Panc1 (cell line): Measurements from ENCODE around the gene ARHGAP44. TPM values are rescaled to one million over a fixed set of nuclear protein-coding genes. Genes with fewer than 3 reads are reported as not detected.

ENCODE experiments used
- ATAC-seq: fragments of 200-7000 bp; cut with Tn5 transposase; 2 replicates; pipeline ENCODE4 v1.9.1; 2020; ENCODE audit warnings: mild to moderate bottlenecking, moderate library complexity
- BruUV-seq: library from RNA; stranded (reverse); fragments of 400-500 nt; replicated peaks from 2 replicates; lab custom pipeline; 2021; lab: Mats Ljungman, UMichigan
- CTCF ChIA-PET: fragments of 300-600 bp; sonication (Branson Sonifier 250); formaldehyde crosslinking; loops from one replicate; lab custom pipeline; 2022; ENCODE audit warnings: antibody characterized with exemption; lab: Charles Lee
- POLR2A ChIA-PET: fragments of 300-600 bp; sonication (Branson Sonifier 250); formaldehyde crosslinking; loops from one replicate; lab custom pipeline; 2022; ENCODE audit warnings: antibody characterized with exemption; lab: Charles Lee
- DNase-seq: peaks from one replicate; pipeline ENCODE4 v3.0.0-alpha.2; 2010; ENCODE audit warnings: low read depth, low spot score
- H3K27ac ChIP-seq: 2 replicates; pipeline ENCODE4 v1.5.1; 2011; ENCODE audit warnings: mild to moderate bottlenecking, low read length, inconsistent platforms
- H3K27me3 ChIP-seq: fragments of 200-500 bp; sonication (Bioruptor generic); 2 replicates; pipeline ENCODE4 v1.6.0; 2014; ENCODE audit warnings: low read length, inconsistent platforms; ENCODE audit not compliant: control insufficient read depth, insufficient read depth
- H3K36me3 ChIP-seq: fragments of 200-500 bp; sonication (Bioruptor generic); 2 replicates; pipeline ENCODE4 v1.5.1; 2014; ENCODE audit warnings: inconsistent platforms, mild to moderate bottlenecking, low read length, moderate library complexity; ENCODE audit not compliant: control insufficient read depth, insufficient read depth
- H3K4me1 ChIP-seq: 2 replicates; pipeline ENCODE4 v1.5.1; 2011; ENCODE audit warnings: inconsistent platforms, mild to moderate bottlenecking, low read length, moderate library complexity; ENCODE audit not compliant: control insufficient read depth, insufficient read depth
- H3K4me3 ChIP-seq, 2 experiments: 2 replicates each; pipeline ENCODE4 v1.5.1; 2011 to 2012; ENCODE audit warnings: low read depth in 2 of 2, low read length in 2 of 2, mild to moderate bottlenecking in 2 of 2, inconsistent platforms in 1 of 2, moderate library complexity in 1 of 2
- H3K9me3 ChIP-seq: fragments of 200-500 bp; sonication (Bioruptor generic); 2 replicates; pipeline ENCODE4 v1.5.1; 2014; ENCODE audit warnings: low read depth, mild to moderate bottlenecking, inconsistent platforms, low read length, moderate library complexity; ENCODE audit not compliant: control insufficient read depth, insufficient read depth
- CTCF ChIP-seq: fragments of 450-650 bp; IDR thresholded peaks from 2 replicates; pipeline ENCODE4 v1.5.1; 2017; ENCODE audit warnings: mild to moderate bottlenecking
- POLR2AphosphoS5 ChIP-seq: IDR thresholded peaks from 2 replicates; pipeline ENCODE4 v1.6.1; 2012; ENCODE audit warnings: mild to moderate bottlenecking, low read depth, low read length, moderate library complexity
- REST ChIP-seq, 2 experiments: IDR thresholded peaks; 2 replicates each; pipeline ENCODE4 v1.6.1; 2011 to 2012; ENCODE audit warnings: low read depth in 2 of 2, control low read depth in 1 of 2, low read length in 1 of 2, mild to moderate bottlenecking in 1 of 2, moderate library complexity in 1 of 2; ENCODE audit not compliant: insufficient read depth in 1 of 2
- SIN3A ChIP-seq: IDR thresholded peaks from 2 replicates; pipeline ENCODE4 v1.6.1; 2012; ENCODE audit warnings: low read depth, mild to moderate bottlenecking, low read length, moderate library complexity, borderline replicate concordance; ENCODE audit not compliant: insufficient read depth
- TCF7L2 ChIP-seq: IDR thresholded peaks from 2 replicates; pipeline ENCODE4 v1.6.1; 2011; ENCODE audit warnings: mild to moderate bottlenecking, low read depth, low read length, inconsistent platforms
- in situ Hi-C: cut with HindIII; loops from 2 replicates; pipeline ENCODE4 v1.10.0; 2016; ENCODE audit warnings: low sequenced_read_pairs, low pct_unique_long_range_greater_than_20kb
- intact Hi-C: fragments of 100-400 bp; cut with micrococcal nuclease; formaldehyde crosslinking; loops from one replicate; pipeline ENCODE4 v1.10.0; 2022; ENCODE audit not compliant: unreplicated experiment
- total RNA-seq: library from RNA; stranded (reverse); gene quantifications from one replicate; pipeline ENCODE4 v1.2.1, GENCODE V29; 2021; ENCODE audit not compliant: unreplicated experiment

Gene ARHGAP44
- total RNA-seq, 1 experiment from 2014 or later, result 0.80 TPM

GRCh38 chr17:12830777-12831247, 41.5 kb downstream of the ARHGAP44 start:
- TF ChIP-seq TCF7L2 (no peak), POLR2AphosphoS5 (no peak), REST (IDR thresholded peaks at IDR 0.05; ENCODE audit: insufficient read depth in 1 of 2, low read depth in 2 of 2, low read length in 1 of 2) (no peak), SIN3A (no peak), CTCF (no peak)
- intact Hi-C loops, result no loop called here
- ATAC-seq (no peak), DNase-seq (no peak)
- H3K36me3 ChIP-seq, result no peaks in the 10 kb centered on the region
- H3K4me1 ChIP-seq, result no peaks in the 10 kb centered on the region
- H3K4me3 ChIP-seq, result no peak overlapping the region
- no peak overlapping the region for H3K27ac ChIP-seq
- in situ Hi-C loops, result no loop called here
- H3K9me3 ChIP-seq, result no peaks in the 10 kb centered on the region
- BruUV-seq, result no TSS peak
- ChIA-PET POLR2A (no interaction called here), CTCF (no interaction called here)
- no peaks in the 10 kb centered on the region for H3K27me3 ChIP-seq

- ChIA-PET POLR2A (no interaction called here), CTCF (no interaction called here)
- Histone ChIP-seq H3K36me3 (no peaks in the 10 kb centered on the region), H3K4me1 (no peaks in the 10 kb centered on the region), H3K27ac (no peak overlapping the region), H3K27me3 (no peaks in the 10 kb centered on the region), H3K9me3 (no peaks in the 10 kb centered on the region), H3K4me3 (no peak overlapping the region)
- in situ Hi-C loops (no loop called here), intact Hi-C loops (no loop called here)
- no peak for DNase-seq
- no peak for TF ChIP-seq REST (IDR thresholded peaks at IDR 0.05; ENCODE audit: insufficient read depth in 1 of 2, low read depth in 2 of 2, low read length in 1 of 2)
- no peak for TF ChIP-seq TCF7L2
- TF ChIP-seq POLR2AphosphoS5, result no peak
- TF ChIP-seq CTCF, result no peak
- TF ChIP-seq SIN3A, result no peak
- no peak for ATAC-seq
- BruUV-seq, result no TSS peak
Observed at GRCh38 chr17:12831839-12832238, 42.5 kb downstream of the ARHGAP44 start.
